GM12891 (cell line): ENCODE results near the gene WDR27.

Experiments
- DNase-seq: peaks from one replicate; pipeline ENCODE4 v3.0.0; 2011; ENCODE audit warnings: low spot score; ENCODE audit not compliant: insufficient read length
- FAIRE-seq: peaks from 2 replicates; lab custom pipeline; 2011; peaks lifted over from hg19 to GRCh38; lab: Jason Lieb, UNC
- PAX5 ChIP-seq: IDR thresholded peaks from 2 replicates; pipeline ENCODE4 v1.6.1; 2011; ENCODE audit warnings: low read length, moderate library complexity, mild to moderate bottlenecking; ENCODE audit not compliant: insufficient read depth, severe bottlenecking
- POLR2A ChIP-seq: IDR thresholded peaks from 2 replicates; pipeline ENCODE4 v1.6.1; 2011; ENCODE audit warnings: low read depth, low read length, control low read depth
- POLR2AphosphoS5 ChIP-seq: IDR thresholded peaks from 2 replicates; pipeline ENCODE4 v1.6.1; 2011; ENCODE audit warnings: low read depth, low read length, control low read depth
- POU2F2 ChIP-seq: IDR thresholded peaks from 2 replicates; pipeline ENCODE4 v1.6.1; 2011; ENCODE audit warnings: low read depth, mild to moderate bottlenecking, control low read depth, low read length, moderate library complexity
- SPI1 ChIP-seq: IDR thresholded peaks from 2 replicates; pipeline ENCODE4 v1.6.1; 2011; ENCODE audit warnings: low read depth, low read length, control low read depth
- TAF1 ChIP-seq: IDR thresholded peaks from 2 replicates; pipeline ENCODE4 v1.6.1; 2011; ENCODE audit warnings: low read depth, low read length, control low read depth

WDR27 gene

GRCh38 chr6:169665289-169665688 is 36.5 kb downstream of the WDR27 start:
- TF ChIP-seq SPI1 (no peak), TAF1 (no peak), POLR2A (no peak), POLR2AphosphoS5 (no peak), POU2F2 (no peak), PAX5 (no peak)
- no peak for FAIRE-seq
- DNase-seq: no peak

- FAIRE-seq (no peak), DNase-seq (no peak)
- TF ChIP-seq PAX5: no peak
- TF ChIP-seq POLR2A: no peak
- no peak for TF ChIP-seq POLR2AphosphoS5
- TF ChIP-seq POU2F2: no peak
- TF ChIP-seq SPI1: no peak
- no peak for TF ChIP-seq TAF1
Measured at GRCh38 chr6:169664227-169664626, 37.6 kb downstream of the WDR27 start.

- DNase-seq: no peak
- no peak for FAIRE-seq
- TF ChIP-seq POLR2A (no peak), POLR2AphosphoS5 (no peak), PAX5 (no peak), SPI1 (no peak)
Measured at GRCh38 chr6:169663468-169663867, 38.4 kb downstream of the WDR27 start.

DNA sequence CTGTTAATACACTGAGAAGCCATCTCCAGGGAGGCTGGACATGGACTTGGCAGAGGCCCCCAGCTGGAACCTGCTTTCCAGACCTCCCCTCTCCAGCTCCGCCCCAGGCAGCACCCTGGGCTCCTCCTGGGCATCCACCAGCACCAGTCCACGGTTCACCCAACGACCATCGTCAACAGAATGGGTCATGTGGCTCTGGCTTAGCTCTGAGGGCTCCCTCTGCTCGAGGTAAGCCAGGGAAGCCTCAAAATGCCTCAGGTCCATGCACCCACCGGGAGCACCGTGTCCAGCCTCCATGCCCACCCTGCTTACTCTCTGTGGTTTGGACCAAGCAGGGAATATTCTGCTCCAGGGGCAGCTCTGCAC is 40.5 kb downstream of the WDR27 start:
- FAIRE-seq (no peak), DNase-seq (no peak)
- TF ChIP-seq SPI1 (no peak), POLR2A (no peak), TAF1 (no peak), POLR2AphosphoS5 (no peak), PAX5 (no peak), POU2F2 (no peak)

DNA sequence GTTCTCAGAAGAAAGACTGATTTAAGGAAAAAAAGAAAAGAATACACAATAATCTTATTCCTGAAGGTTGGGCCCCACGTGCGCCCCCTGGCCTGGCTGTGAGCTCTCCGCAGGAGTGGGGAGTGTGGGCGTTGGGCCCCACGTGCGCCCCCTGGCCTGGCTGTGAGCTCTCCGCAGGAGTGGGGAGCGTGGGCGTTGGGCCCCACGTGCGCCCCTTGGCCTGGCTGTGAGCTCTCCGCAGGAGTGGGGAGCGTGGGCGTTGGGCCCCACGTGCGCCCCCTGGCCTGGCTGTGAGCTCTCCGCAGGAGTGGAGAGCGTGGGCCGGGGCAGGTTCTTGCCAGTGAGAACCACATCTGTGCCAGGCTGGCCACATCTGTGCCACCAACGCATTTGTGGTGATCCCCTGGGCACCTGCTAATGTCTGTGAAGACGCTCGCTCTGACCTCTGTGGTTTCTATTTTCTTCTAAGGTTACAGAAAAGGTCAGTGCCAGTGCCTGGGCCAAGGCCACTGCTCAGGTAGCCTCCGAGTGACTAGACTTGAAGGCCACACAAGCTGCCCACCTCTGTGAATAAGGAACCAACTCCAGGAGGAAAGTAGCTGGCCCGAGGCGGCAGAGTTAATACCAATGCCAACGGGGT is 41.0 kb downstream of the WDR27 start:
- FAIRE-seq: no peak

GRCh38 chr6:169659820-169660610 is 41.8 kb downstream of the WDR27 start:
- DNase-seq: no peak
- TF ChIP-seq TAF1 (no peak), SPI1 (no peak), POU2F2 (no peak), PAX5 (no peak), POLR2AphosphoS5 (no peak), POLR2A (no peak)
- no peak for FAIRE-seq

More for the DNA sequence above, 41.0 kb downstream of the WDR27 start:
- DNase-seq: no peak
- TF ChIP-seq POLR2AphosphoS5: no peak
- TF ChIP-seq POU2F2: no peak
- no peak for TF ChIP-seq PAX5
- TF ChIP-seq TAF1: no peak
- TF ChIP-seq POLR2A: no peak
- no peak for TF ChIP-seq SPI1

GRCh38 chr6:169657284-169657610 is 44.6 kb downstream of the WDR27 start:
- no peak for FAIRE-seq
- TF ChIP-seq POLR2AphosphoS5 (no peak), PAX5 (no peak), POLR2A (no peak), SPI1 (no peak), TAF1 (no peak), POU2F2 (no peak)
- no peak for DNase-seq

- TF ChIP-seq SPI1: no peak
- TF ChIP-seq TAF1: no peak
- no peak for TF ChIP-seq POU2F2
- no peak for TF ChIP-seq POLR2AphosphoS5
- TF ChIP-seq PAX5: no peak
- TF ChIP-seq POLR2A: no peak
- DNase-seq: no peak
- FAIRE-seq: no peak
Measured at GRCh38 chr6:169656546-169657283, 45.1 kb downstream of the WDR27 start.
